Hepatocyte (in vitro differentiated cells): Measurements from ENCODE around the gene ATF6. TPM values are rescaled to one million over a fixed set of nuclear protein-coding genes. Genes with fewer than 3 reads are reported as not detected.
"Not testable (repeated sequence)": the region's sequence is repeated elsewhere in the genome, so short reads cannot be mapped to it uniquely, and the experiment has no call there.

Source experiments
- DNase-seq: peaks from one replicate; pipeline ENCODE4 v3.0.0-alpha.2; 2016; ENCODE audit warnings: low spot score
- H2AFZ ChIP-seq: fragments of 200-600 bp; sonication (generic); 2 replicates; pipeline ENCODE4 v1.6.0; 2016; ENCODE audit warnings: antibody characterized with exemption, mild to moderate bottlenecking
- H3K27ac ChIP-seq: fragments of 200-600 bp; sonication (generic); 2 replicates; pipeline ENCODE4 v1.5.1; 2016; ENCODE audit warnings: mild to moderate bottlenecking
- H3K27me3 ChIP-seq: fragments of 200-600 bp; sonication (generic); 2 replicates; pipeline ENCODE4 v1.6.1; 2016
- H3K36me3 ChIP-seq: fragments of 200-600 bp; sonication (generic); replicated peaks from 2 replicates; pipeline ENCODE4 v1.5.1; 2016; ENCODE audit warnings: low read depth; ENCODE audit not compliant: insufficient read depth
- H3K4me1 ChIP-seq: fragments of 200-600 bp; sonication (generic); 2 replicates; pipeline ENCODE4 v1.5.1; 2016; ENCODE audit warnings: mild to moderate bottlenecking, moderate library complexity; ENCODE audit not compliant: insufficient read depth
- H3K4me2 ChIP-seq: fragments of 200-600 bp; sonication (generic); 2 replicates; pipeline ENCODE4 v1.6.0; 2016
- H3K4me3 ChIP-seq: fragments of 200-600 bp; sonication (generic); 2 replicates; pipeline ENCODE4 v1.5.1; 2016; ENCODE audit warnings: mild to moderate bottlenecking
- H3K79me2 ChIP-seq: fragments of 200-600 bp; sonication (generic); 2 replicates; pipeline ENCODE4 v1.6.0; 2017; ENCODE audit warnings: mild to moderate bottlenecking
- H3K9me2 ChIP-seq: fragments of 200-600 bp; sonication (generic); replicated peaks from 2 replicates; pipeline ENCODE4 v1.6.0; 2017; ENCODE audit warnings: mild to moderate bottlenecking; ENCODE audit not compliant: insufficient read depth
- H3K9me3 ChIP-seq: fragments of 200-600 bp; sonication (generic); 2 replicates; pipeline ENCODE4 v1.5.1; 2016; ENCODE audit warnings: low read depth, mild to moderate bottlenecking
- H4K20me1 ChIP-seq: fragments of 200-600 bp; sonication (generic); 2 replicates; pipeline ENCODE4 v1.6.0; 2016; ENCODE audit warnings: mild to moderate bottlenecking; ENCODE audit not compliant: insufficient read depth, poor library complexity, severe bottlenecking
- EZH2 ChIP-seq: fragments of 200-600 bp; sonication (generic); IDR thresholded peaks from 2 replicates; pipeline ENCODE4 v1.6.1; 2016; ENCODE audit warnings: antibody characterized with exemption, mild to moderate bottlenecking, borderline replicate concordance
- EZH2phosphoT487 ChIP-seq: fragments of 200-600 bp; sonication (generic); IDR thresholded peaks from one replicate; pipeline ENCODE4 v1.6.1; 2018; ENCODE audit warnings: antibody characterized with exemption, mild to moderate bottlenecking, low read depth, moderate library complexity; ENCODE audit not compliant: unreplicated experiment, severe bottlenecking
- WGBS: methylation state at CpG from one replicate; pipeline ENCODE4 v1.1.6; 2016; ENCODE audit warnings: low lambda C conversion rate; ENCODE audit errors: missing lambda C conversion rate; 5-methylcytosine and 5-hydroxymethylcytosine counted together
- polyA plus RNA-seq: library from polyadenylated mRNA; unstranded; fragments of >200 nt; fragmentation: Nextera tagmentation; extraction: Ambion mirVana; gene quantifications from 2 replicates; pipeline ENCODE4 v1.2.1, GENCODE V29; 2016
- total RNA-seq: library from RNA; depleted of rRNA; stranded (reverse); fragments of >200 nt; gene quantifications from 2 replicates; pipeline ENCODE4 v1.2.3, GENCODE V29; 2014
- TF ChIP-seq, protein P1 (sequence below): fragments of 200-600 bp; sonication (generic); IDR thresholded peaks from 2 replicates; pipeline ENCODE4 v1.5.1; 2016; ENCODE audit warnings: antibody characterized with exemption, mild to moderate bottlenecking; ENCODE audit not compliant: poor library complexity

The ATF6 gene
- total and polyA plus RNA-seq, 2 experiments from 2014 or later: 15.3 to 29.8 TPM

DNA sequence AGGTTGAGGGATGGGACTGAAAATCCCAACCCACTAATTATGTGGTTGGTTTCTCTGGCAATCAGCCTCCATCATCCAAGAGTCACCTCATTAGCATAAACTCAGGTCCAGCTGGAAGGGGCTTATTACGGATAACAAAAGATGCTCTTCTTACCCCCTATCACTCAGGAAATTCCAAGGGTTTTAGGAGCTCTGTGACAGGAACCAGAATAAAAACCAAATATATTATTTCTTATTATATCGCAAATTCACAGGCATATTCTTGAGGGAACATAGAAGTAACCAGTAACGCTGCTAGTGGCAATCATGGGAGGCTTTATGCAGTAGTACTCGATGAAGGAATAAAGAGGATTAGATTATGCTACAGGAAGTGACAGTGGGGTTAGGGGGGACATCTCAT, 59.7 kb downstream of the ATF6 start:
- Histone ChIP-seq H4K20me1 (no peaks in the 10 kb centered on the region), H3K4me2 (no peak overlapping the region), H3K27me3 (no peaks in the 10 kb centered on the region), H3K9me3 (no peaks in the 10 kb centered on the region), H2AFZ (no peak overlapping the region), H3K4me1 (no peaks in the 10 kb centered on the region), H3K79me2 (no peaks in the 10 kb centered on the region), H3K9me2 (no peaks in the 10 kb centered on the region), H3K4me3 (no peak overlapping the region), H3K36me3 (no peaks in the 10 kb centered on the region), H3K27ac (no peak overlapping the region)
- no peak for DNase-seq
- over 99% methylated on average over 4 of the region's 4 CpGs for WGBS
- TF ChIP-seq EZH2 (no peak), EZH2phosphoT487 (no peak)
- TF ChIP-seq, protein P1, sequence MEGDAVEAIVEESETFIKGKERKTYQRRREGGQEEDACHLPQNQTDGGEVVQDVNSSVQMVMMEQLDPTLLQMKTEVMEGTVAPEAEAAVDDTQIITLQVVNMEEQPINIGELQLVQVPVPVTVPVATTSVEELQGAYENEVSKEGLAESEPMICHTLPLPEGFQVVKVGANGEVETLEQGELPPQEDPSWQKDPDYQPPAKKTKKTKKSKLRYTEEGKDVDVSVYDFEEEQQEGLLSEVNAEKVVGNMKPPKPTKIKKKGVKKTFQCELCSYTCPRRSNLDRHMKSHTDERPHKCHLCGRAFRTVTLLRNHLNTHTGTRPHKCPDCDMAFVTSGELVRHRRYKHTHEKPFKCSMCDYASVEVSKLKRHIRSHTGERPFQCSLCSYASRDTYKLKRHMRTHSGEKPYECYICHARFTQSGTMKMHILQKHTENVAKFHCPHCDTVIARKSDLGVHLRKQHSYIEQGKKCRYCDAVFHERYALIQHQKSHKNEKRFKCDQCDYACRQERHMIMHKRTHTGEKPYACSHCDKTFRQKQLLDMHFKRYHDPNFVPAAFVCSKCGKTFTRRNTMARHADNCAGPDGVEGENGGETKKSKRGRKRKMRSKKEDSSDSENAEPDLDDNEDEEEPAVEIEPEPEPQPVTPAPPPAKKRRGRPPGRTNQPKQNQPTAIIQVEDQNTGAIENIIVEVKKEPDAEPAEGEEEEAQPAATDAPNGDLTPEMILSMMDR: no peak

DNA sequence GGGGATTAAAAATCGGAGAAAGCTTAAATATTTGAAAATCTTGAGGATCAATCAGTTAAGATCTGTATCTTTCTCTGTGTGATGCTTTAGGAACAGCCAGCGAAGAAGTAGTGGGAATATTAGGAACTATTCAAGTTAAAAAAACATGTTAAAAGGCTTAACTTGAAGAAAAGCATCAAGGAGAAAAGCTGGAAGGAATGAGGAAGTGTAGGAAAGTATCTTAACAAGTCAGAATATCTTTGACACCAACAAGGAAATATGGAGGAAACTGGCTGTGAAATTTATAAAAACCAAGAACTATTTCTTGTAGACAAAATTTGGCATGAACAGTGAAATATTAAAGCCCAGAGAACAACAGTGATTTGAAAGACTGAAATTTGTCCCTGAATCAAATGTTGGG, 60.4 kb downstream of the ATF6 start:
- TF ChIP-seq, protein P1: no peak
- no peak for TF ChIP-seq EZH2
- no peak for TF ChIP-seq EZH2phosphoT487
- WGBS: 88% methylated on average over 2 of the region's 2 CpGs
- Histone ChIP-seq H3K27ac (no peak overlapping the region), H3K4me3 (no peak overlapping the region), H3K9me2 (no peaks in the 10 kb centered on the region), H3K36me3 (no peaks in the 10 kb centered on the region), H3K4me1 (no peaks in the 10 kb centered on the region), H3K4me2 (no peak overlapping the region), H3K9me3 (no peaks in the 10 kb centered on the region), H4K20me1 (no peaks in the 10 kb centered on the region), H2AFZ (no peak overlapping the region), H3K27me3 (no peaks in the 10 kb centered on the region), H3K79me2 (no peaks in the 10 kb centered on the region)
- no peak for DNase-seq

DNA sequence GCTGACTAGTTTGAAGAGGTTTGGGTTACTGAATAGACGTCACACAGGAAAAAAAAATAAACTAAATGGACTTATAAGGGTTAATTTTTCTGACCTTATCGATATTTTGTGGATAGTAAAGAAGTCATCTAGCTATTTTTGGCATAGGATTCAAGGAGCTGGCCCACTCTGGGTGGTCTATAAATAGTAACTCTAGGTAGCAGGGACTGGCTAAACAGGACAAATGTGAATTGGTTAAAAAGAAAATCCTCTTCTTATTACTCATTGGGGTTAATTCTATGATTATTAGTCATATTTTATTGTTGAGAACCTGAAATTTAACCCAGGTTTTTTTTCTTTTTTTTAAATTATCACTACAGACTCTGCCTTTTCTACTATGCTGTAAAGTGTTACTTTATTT, 61.7 kb downstream of the ATF6 start:
- Histone ChIP-seq H2AFZ (no peak overlapping the region), H3K4me1 (no peaks in the 10 kb centered on the region), H3K9me3 (no peaks in the 10 kb centered on the region), H3K36me3 (no peaks in the 10 kb centered on the region), H3K4me2 (no peak overlapping the region), H3K9me2 (no peaks in the 10 kb centered on the region), H3K27ac (no peak overlapping the region), H4K20me1 (no peaks in the 10 kb centered on the region), H3K79me2 (no peaks in the 10 kb centered on the region), H3K27me3 (no peaks in the 10 kb centered on the region), H3K4me3 (no peak overlapping the region)
- no peak for DNase-seq
- WGBS: 76% methylated on average over 2 of the region's 2 CpGs
- no peak for TF ChIP-seq EZH2
- no peak for TF ChIP-seq EZH2phosphoT487
- TF ChIP-seq, protein P1: no peak

DNA sequence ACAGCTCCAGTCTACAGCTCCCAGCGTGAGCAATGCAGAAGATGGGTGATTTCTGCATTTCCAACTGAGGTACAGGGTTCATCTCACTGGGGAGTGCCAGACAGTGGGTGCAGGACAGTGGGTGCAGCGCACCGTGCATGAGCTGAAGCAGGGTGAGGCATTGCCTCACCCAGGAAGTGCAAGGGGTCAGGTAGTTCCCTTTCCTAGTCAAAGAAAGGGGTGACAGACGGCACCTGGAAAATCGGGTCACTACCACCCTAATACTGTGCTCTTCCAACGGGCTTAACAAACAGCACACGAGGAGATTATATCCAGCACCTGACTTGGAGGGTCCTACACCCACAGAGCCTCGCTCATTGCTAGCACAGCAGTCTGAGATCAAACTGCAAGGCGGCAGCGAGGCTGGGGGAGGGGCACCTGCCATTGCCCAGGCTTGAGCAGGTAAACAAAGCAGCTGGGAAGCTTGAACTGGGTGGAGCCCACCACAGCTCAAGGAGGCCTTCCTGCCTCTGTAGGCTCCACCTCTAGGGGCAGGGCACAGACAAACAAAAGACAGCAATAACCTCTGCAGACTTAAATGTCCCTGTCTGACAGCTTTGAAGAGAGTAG, 66.3 kb downstream of the ATF6 start:
- not testable (repeated sequence) for H3K4me2 ChIP-seq, H3K9me3 ChIP-seq, H3K79me2 ChIP-seq, H3K27ac ChIP-seq, H4K20me1 ChIP-seq, H2AFZ ChIP-seq, H3K9me2 ChIP-seq, H3K4me1 ChIP-seq, H3K27me3 ChIP-seq, DNase-seq, H3K36me3 ChIP-seq, H3K4me3 ChIP-seq
- 94% methylated on average over 10 of the region's 10 CpGs for WGBS
